Astrocyte (in vitro differentiated cells and primary cell): ENCODE measurements around the gene CFAP119. TPM values are rescaled to one million over a fixed set of nuclear protein-coding genes. Genes with fewer than 3 reads are reported as not detected.

Experiments
- DNase-seq: peaks from one replicate; pipeline ENCODE4 v3.0.0-alpha.2; 2010; ENCODE audit warnings: low read depth
- FAIRE-seq: peaks from 2 replicates; lab custom pipeline; 2011; peaks lifted over from hg19 to GRCh38; lab: Jason Lieb, UNC
- H2AFZ ChIP-seq: 2 replicates; pipeline ENCODE4 v1.6.0; 2012; ENCODE audit warnings: low read depth, low read length, inconsistent platforms
- H3K27ac ChIP-seq: 2 replicates; pipeline ENCODE4 v1.5.1; 2011; ENCODE audit warnings: low read depth, low read length, inconsistent platforms
- H3K27me3 ChIP-seq: 2 replicates; pipeline ENCODE4 v1.6.0; 2011; ENCODE audit warnings: low read length, inconsistent platforms; ENCODE audit not compliant: insufficient read depth
- H3K36me3 ChIP-seq: 2 replicates; pipeline ENCODE4 v1.5.1; 2011; ENCODE audit warnings: low read length, inconsistent platforms; ENCODE audit not compliant: insufficient read depth
- H3K4me1 ChIP-seq: 2 replicates; pipeline ENCODE4 v1.5.1; 2011; ENCODE audit warnings: low read length, inconsistent platforms; ENCODE audit not compliant: insufficient read depth
- H3K4me2 ChIP-seq: 2 replicates; pipeline ENCODE4 v1.6.0; 2012; ENCODE audit warnings: low read length, inconsistent platforms
- H3K4me3 ChIP-seq: 2 replicates; pipeline ENCODE4 v1.5.1; 2011; ENCODE audit warnings: low read depth, mild to moderate bottlenecking, low read length, inconsistent platforms; ENCODE audit not compliant: insufficient read depth
- H3K79me2 ChIP-seq: 2 replicates; pipeline ENCODE4 v1.6.0; 2012; ENCODE audit warnings: mild to moderate bottlenecking, low read length, inconsistent platforms; ENCODE audit not compliant: insufficient read depth
- H3K9ac ChIP-seq: 2 replicates; pipeline ENCODE4 v1.6.0; 2012; ENCODE audit warnings: mild to moderate bottlenecking, low read length, inconsistent platforms
- H3K9me3 ChIP-seq: 2 replicates; pipeline ENCODE4 v1.5.1; 2012; ENCODE audit warnings: low read depth, mild to moderate bottlenecking, low read length, inconsistent platforms; ENCODE audit not compliant: insufficient read depth
- H4K20me1 ChIP-seq: 2 replicates; pipeline ENCODE4 v1.6.0; 2012; ENCODE audit warnings: low read length, inconsistent platforms; ENCODE audit not compliant: insufficient read depth
- H3K27ac Mint-ChIP-seq: one replicate; pipeline ENCODE4 v1.8.0; 2021; ENCODE audit warnings: mild to moderate bottlenecking, mixed read lengths; ENCODE audit not compliant: unreplicated experiment
- H3K27me3 Mint-ChIP-seq: one replicate; pipeline ENCODE4 v1.8.0; 2021; ENCODE audit warnings: low read depth, mixed read lengths; ENCODE audit not compliant: unreplicated experiment
- H3K36me3 Mint-ChIP-seq: one replicate; pipeline ENCODE4 v1.8.0; 2021; ENCODE audit warnings: low read depth, mixed read lengths; ENCODE audit not compliant: unreplicated experiment
- H3K4me1 Mint-ChIP-seq: one replicate; pipeline ENCODE4 v1.8.0; 2021; ENCODE audit warnings: low read depth, mixed read lengths; ENCODE audit not compliant: unreplicated experiment
- H3K4me3 Mint-ChIP-seq: one replicate; pipeline ENCODE4 v1.8.0; 2021; ENCODE audit warnings: mild to moderate bottlenecking, moderate library complexity, mixed read lengths; ENCODE audit not compliant: unreplicated experiment
- H3K9me3 Mint-ChIP-seq: one replicate; pipeline ENCODE4 v1.8.0; 2021; ENCODE audit warnings: mild to moderate bottlenecking, mixed read lengths; ENCODE audit not compliant: unreplicated experiment
- CTCF ChIP-seq: IDR thresholded peaks from 2 replicates; pipeline ENCODE4 v1.5.1; 2011; ENCODE audit warnings: low read depth, mild to moderate bottlenecking, inconsistent platforms, low read length, moderate library complexity; ENCODE audit not compliant: insufficient read depth
- EZH2 ChIP-seq: IDR thresholded peaks from 2 replicates; pipeline ENCODE4 v1.6.1; 2012; ENCODE audit warnings: mild to moderate bottlenecking, low read length, inconsistent platforms; ENCODE audit not compliant: insufficient read depth
- total RNA-seq: library from RNA; stranded (reverse); gene quantifications from 2 replicates; pipeline ENCODE4 v1.2.1, GENCODE V29; 2021

The CFAP119 gene
- total RNA-seq, 1 donor from 2014 or later = 4.0 TPM

GRCh38 chr16:30783280-30784109 lies 21.6 kb upstream of the CFAP119 start:
- Histone ChIP-seq H3K4me2 (no peak overlapping the region), H3K9ac (no peak overlapping the region), H3K27ac (no peak overlapping the region), H3K36me3 (peaks cover 3% of the 10 kb centered on the region), H3K4me3 (no peak overlapping the region), H3K9me3 (no peaks in the 10 kb centered on the region), H3K27me3 (no peaks in the 10 kb centered on the region), H3K4me1 (peaks cover 12% of the 10 kb centered on the region), H4K20me1 (peaks cover 36% of the 10 kb centered on the region), H2AFZ (no peak overlapping the region), H3K79me2 (peaks cover 49% of the 10 kb centered on the region)
- no peak overlapping the region for H3K27ac Mint-ChIP-seq
- peaks cover 4% of the 10 kb centered on the region for H3K4me1 Mint-ChIP-seq
- FAIRE-seq (no peak), DNase-seq (no peak)
- no peak overlapping the region for H3K4me3 Mint-ChIP-seq
- no peaks in the 10 kb centered on the region for H3K9me3 Mint-ChIP-seq
- peaks cover 7% of the 10 kb centered on the region for H3K36me3 Mint-ChIP-seq
- no peaks in the 10 kb centered on the region for H3K27me3 Mint-ChIP-seq
- TF ChIP-seq EZH2 (no peak), CTCF (no peak)

GRCh38 chr16:30782486-30783279 lies 20.8 kb upstream of the CFAP119 start:
- Histone ChIP-seq H3K27ac (no peak overlapping the region), H3K9ac (no peak overlapping the region), H3K9me3 (no peaks in the 10 kb centered on the region), H3K4me1 (peaks cover 9% of the 10 kb centered on the region), H3K4me3 (no peak overlapping the region), H3K4me2 (no peak overlapping the region), H3K36me3 (peaks cover 3% of the 10 kb centered on the region), H3K79me2 (peaks cover 49% of the 10 kb centered on the region), H4K20me1 (peaks cover 39% of the 10 kb centered on the region), H2AFZ (no peak overlapping the region), H3K27me3 (no peaks in the 10 kb centered on the region)
- DNase-seq (no peak), FAIRE-seq (no peak)
- Mint-ChIP-seq H3K27ac (no peak overlapping the region), H3K27me3 (no peaks in the 10 kb centered on the region), H3K4me3 (no peak overlapping the region), H3K4me1 (peaks cover 4% of the 10 kb centered on the region), H3K9me3 (no peaks in the 10 kb centered on the region), H3K36me3 (peaks cover 7% of the 10 kb centered on the region)
- no peak for TF ChIP-seq CTCF
- TF ChIP-seq EZH2 = no peak
